ENCODE results near the gene SP100.

Gene SP100

GRCh38 chr2:230411570-230412370 is 4.2 kb upstream of the SP100 start (continued):
- TF ChIP-seq ZNF24 (tag by site-specific recombination; IDR thresholded peaks at IDR 0.05), result no peak

- CTCF ChIA-PET, result interaction anchor here (0.7 kb wide), 1 partner anchor 632 kb away, joined by 3 read pairs; no protein-coding TSS in a partner anchor
- Histone ChIP-seq H3K4me3 (ENCODE audit: low read depth, low read length) (peak overlapping the region; percentile 60), H3K4me1 (ENCODE audit: control insufficient read depth, insufficient read depth, low read length) (no peaks in the 10 kb centered on the region; the same call in 1 of the 2 replicates), H3K27ac (ENCODE audit: extremely low read depth, low read depth, low read length) (no peak overlapping the region), H3K9me3 (ENCODE audit: control insufficient read depth, insufficient read depth, low read depth, low read length) (no peaks in the 10 kb centered on the region), H3K36me3 (ENCODE audit: control insufficient read depth in 2 of 2, insufficient read depth in 1 of 2, low read length in 2 of 2) (no peaks in the 10 kb centered on the region)
- TF ChIP-seq ZNF112 (tag by site-specific recombination; IDR thresholded peaks at IDR 0.05) (no peak), ZNF510 (tag by site-specific recombination; IDR thresholded peaks at IDR 0.05; ENCODE audit: insufficient replicate concordance) (no peak), ZNF157 (tag by site-specific recombination; IDR thresholded peaks at IDR 0.05) (no peak), ZNF37A (tag by site-specific recombination; IDR thresholded peaks at IDR 0.05) (no peak), ZNF580 (tag by site-specific recombination; IDR thresholded peaks at IDR 0.05) (no peak), ZNF544 (tag by site-specific recombination; IDR thresholded peaks at IDR 0.05) (no peak), ZSCAN23 (tag by site-specific recombination; IDR thresholded peaks at IDR 0.05) (no peak), SP7 (tag by site-specific recombination; IDR thresholded peaks at IDR 0.05) (no peak), SCRT2 (tag by site-specific recombination; IDR thresholded peaks at IDR 0.05) (no peak), PRDM10 (tag by site-specific recombination; IDR thresholded peaks at IDR 0.05) (peak; percentile 6; the same call in 1 of the 2 replicates), ZNF335 (tag by site-specific recombination; conservative IDR thresholded peaks at IDR 0.05) (peak; percentile 57; the same call in 1 of the 2 replicates), ZNF16 (tag by site-specific recombination; IDR thresholded peaks at IDR 0.05; ENCODE audit: low read depth) (no peak)
- POLR2A ChIA-PET, result interaction anchor here (0.6 kb wide), 1 partner anchor 1121 kb away, joined by 3 read pairs; no protein-coding TSS in a partner anchor
These were observed 3.7 kb upstream of the SP100 start for GRCh38 chr2:230412371-230412711.

GRCh38 chr2:230412846-230413245 is 3.2 kb upstream of the SP100 start:
- ChIA-PET POLR2A (no interaction called here), CTCF (interaction anchor here (0.7 kb wide), 1 partner anchor 632 kb away, joined by 3 read pairs; no protein-coding TSS in a partner anchor)
- H3K4me1 ChIP-seq (ENCODE audit: control insufficient read depth, insufficient read depth, low read length), result no peaks in the 10 kb centered on the region; the same call in 1 of the 2 replicates
- no peak overlapping the region for H3K4me3 ChIP-seq (ENCODE audit: low read depth, low read length)
- H3K27ac ChIP-seq (ENCODE audit: extremely low read depth, low read depth, low read length), result no peak overlapping the region
- H3K9me3 ChIP-seq (ENCODE audit: control insufficient read depth, insufficient read depth, low read depth, low read length), result no peaks in the 10 kb centered on the region
- no peaks in the 10 kb centered on the region for H3K36me3 ChIP-seq (ENCODE audit: control insufficient read depth in 2 of 2, insufficient read depth in 1 of 2, low read length in 2 of 2)
- no peak for TF ChIP-seq ZNF510 (tag by site-specific recombination; IDR thresholded peaks at IDR 0.05; ENCODE audit: insufficient replicate concordance)
- no peak for TF ChIP-seq ZNF792 (tag by site-specific recombination; IDR thresholded peaks at IDR 0.05)
- TF ChIP-seq HOXC10 (CRISPR knock-in tag; IDR thresholded peaks at IDR 0.05), result no peak
- TF ChIP-seq ZSCAN4 (tag by site-specific recombination; IDR thresholded peaks at IDR 0.05), result no peak
- no peak for TF ChIP-seq ZNF24 (tag by site-specific recombination; IDR thresholded peaks at IDR 0.05)
- no peak for TF ChIP-seq ZNF140 (tag by site-specific recombination; IDR thresholded peaks at IDR 0.05)
- no peak for TF ChIP-seq ZNF416 (tag by site-specific recombination; IDR thresholded peaks at IDR 0.05)
- no peak for TF ChIP-seq MZF1 (tag by site-specific recombination; IDR thresholded peaks at IDR 0.05; ENCODE audit: borderline replicate concordance)
- TF ChIP-seq ZNF311 (tag by site-specific recombination; IDR thresholded peaks at IDR 0.05; ENCODE audit: borderline replicate concordance), result no peak
- no peak for TF ChIP-seq PRDM6 (tag by site-specific recombination; IDR thresholded peaks at IDR 0.05)
- TF ChIP-seq ZNF248 (tag by site-specific recombination; IDR thresholded peaks at IDR 0.05), result no peak
- TF ChIP-seq BCL11B (tag by site-specific recombination; IDR thresholded peaks at IDR 0.05; ENCODE audit: low read depth), result no peak
- no peak for TF ChIP-seq ZNF157 (tag by site-specific recombination; IDR thresholded peaks at IDR 0.05)
- TF ChIP-seq REPIN1 (tag by site-specific recombination; IDR thresholded peaks at IDR 0.05; ENCODE audit: low read depth), result no peak
- TF ChIP-seq ZNF596 (tag by site-specific recombination; IDR thresholded peaks at IDR 0.05), result no peak
- no peak for TF ChIP-seq ZNF549 (tag by site-specific recombination; IDR thresholded peaks at IDR 0.05)
- no peak for TF ChIP-seq KLF1 (tag by site-specific recombination; IDR thresholded peaks at IDR 0.05)

All from HEK293 (cell line).